H1 (cell line): Measurements from ENCODE around the gene ANKS1B. TPM values are rescaled to one million over a fixed set of nuclear protein-coding genes. Genes with fewer than 3 reads are reported as not detected.

Experiments
- CTCF ChIA-PET: fragments of 300-600 bp; sonication (Branson Sonifier 250); formaldehyde crosslinking; loops from one replicate; lab custom pipeline; 2021; ENCODE audit not compliant: partially characterized antibody; lab: Charles Lee
- POLR2A ChIA-PET: fragments of 300-600 bp; sonication (Branson Sonifier 250); formaldehyde crosslinking; loops from one replicate; lab custom pipeline; 2021; ENCODE audit warnings: inconsistent platforms; ENCODE audit not compliant: partially characterized antibody; lab: Charles Lee
- DNase-seq, 2 experiments: peaks; one replicate each; pipeline versions ENCODE4 v3.0.0 to v3.0.0-alpha.2; 2010 to 2022; ENCODE audit warnings: low spot score in 2 of 2, low read depth in 1 of 2, mixed read lengths in 1 of 2
- FAIRE-seq: peaks from 2 replicates; lab custom pipeline; 2011; peaks lifted over from hg19 to GRCh38; lab: Jason Lieb, UNC
- H2AFZ ChIP-seq: 2 replicates; pipeline ENCODE4 v1.8.1; 2012; ENCODE audit warnings: low read length, inconsistent platforms
- H2AK5ac ChIP-seq: 2 replicates; pipeline ENCODE4 v1.6.1; 2013; ENCODE audit warnings: low read depth, low read length
- H2BK120ac ChIP-seq: replicated peaks from 2 replicates; pipeline ENCODE3; 2013; ENCODE audit warnings: low read depth, low read length, inconsistent platforms
- H2BK12ac ChIP-seq: 2 replicates; pipeline ENCODE4 v1.6.1; 2013; ENCODE audit warnings: low read depth, low read length
- H2BK15ac ChIP-seq: 2 replicates; pipeline ENCODE4 v1.6.1; 2013; ENCODE audit warnings: low read length
- H2BK20ac ChIP-seq: 2 replicates; pipeline ENCODE4 v1.6.1; 2013; ENCODE audit warnings: low read length
- H2BK5ac ChIP-seq: 2 replicates; pipeline ENCODE4 v1.6.1; 2013; ENCODE audit warnings: low read depth, low read length
- H3K14ac ChIP-seq: 2 replicates; pipeline ENCODE4 v1.6.1; 2013; ENCODE audit warnings: inconsistent platforms; ENCODE audit not compliant: insufficient read length
- H3K18ac ChIP-seq: 2 replicates; pipeline ENCODE4 v1.6.1; 2013; ENCODE audit warnings: low read length; ENCODE audit errors: extremely low read depth
- H3K23ac ChIP-seq: 2 replicates; pipeline ENCODE4 v1.6.1; 2013; ENCODE audit warnings: inconsistent platforms; ENCODE audit not compliant: insufficient read length
- H3K23me2 ChIP-seq: 2 replicates; pipeline ENCODE4 v1.6.1; 2013; ENCODE audit warnings: low read depth, low read length
- H3K27ac ChIP-seq: 2 replicates; pipeline ENCODE4 v1.6.1; 2011; ENCODE audit warnings: low read depth, low read length, inconsistent platforms
- H3K27me3 ChIP-seq, 4 experiments: replicated peaks in 1 of 4; 1 replicate in 1 of 4; 2 replicates in 3 of 4; pipeline versions ENCODE4 v1.6.1 to v1.8.1; 2011 to 2013; ENCODE audit warnings: low read length in 3 of 4, mild to moderate bottlenecking in 3 of 4, inconsistent platforms in 2 of 4, mixed read lengths in 2 of 4, moderate library complexity in 1 of 4; ENCODE audit not compliant: control insufficient read depth in 3 of 4, insufficient read depth in 3 of 4; ENCODE audit errors: extremely low read depth in 1 of 4
- H3K36me3 ChIP-seq, 4 experiments: 2 replicates each; pipeline versions ENCODE4 v1.6.1 to v1.8.1; 2011 to 2013; ENCODE audit warnings: mild to moderate bottlenecking in 4 of 4, low read length in 3 of 4, moderate library complexity in 2 of 4, control low read depth in 1 of 4, inconsistent platforms in 1 of 4; ENCODE audit not compliant: insufficient read depth in 4 of 4, control insufficient read depth in 2 of 4
- H3K4ac ChIP-seq: replicated peaks from 2 replicates; pipeline ENCODE3; 2013; ENCODE audit warnings: low read length, low read depth, mixed read lengths, inconsistent platforms; ENCODE audit not compliant: insufficient read length
- H3K4me1 ChIP-seq, 4 experiments: replicated peaks in 1 of 4; 1 replicate in 1 of 4; 2 replicates in 3 of 4; pipeline versions ENCODE4 v1.6.1 to v1.8.1; 2011 to 2013; ENCODE audit warnings: low read length in 3 of 4, inconsistent platforms in 2 of 4, mixed read lengths in 1 of 4; ENCODE audit not compliant: insufficient read depth in 4 of 4, control insufficient read depth in 3 of 4
- H3K4me2 ChIP-seq, 2 experiments: 2 replicates each; pipeline versions ENCODE4 v1.6.1 to v1.8.1; 2011 to 2013; ENCODE audit warnings: low read depth in 2 of 2, low read length in 2 of 2, control low read depth in 1 of 2, inconsistent platforms in 1 of 2, mild to moderate bottlenecking in 1 of 2; ENCODE audit not compliant: insufficient read depth in 1 of 2
- H3K4me3 ChIP-seq, 4 experiments: fragments of 200-600, 300-600 bp in 1 of 4; sonication (generic), shearing (Covaris generic), sonication (Bioruptor Twin) in 1 of 4; 2 replicates each; pipeline versions ENCODE4 v1.5.1 to v1.8.1; 2011 to 2016; ENCODE audit warnings: low read length in 4 of 4, low read depth in 3 of 4, control low read depth in 2 of 4, inconsistent platforms in 2 of 4, mild to moderate bottlenecking in 2 of 4, mixed read lengths in 1 of 4, moderate library complexity in 1 of 4; ENCODE audit not compliant: insufficient read depth in 2 of 4; ENCODE audit errors: extremely low read depth in 1 of 4
- H3K56ac ChIP-seq: replicated peaks from 2 replicates; pipeline ENCODE3; 2013; ENCODE audit warnings: low read depth, mild to moderate bottlenecking, mixed read lengths, low read length, inconsistent platforms; ENCODE audit not compliant: insufficient read length
- H3K79me1 ChIP-seq: 2 replicates; pipeline ENCODE4 v1.6.1; 2013; ENCODE audit warnings: low read depth, low read length, control low read depth
- H3K79me2 ChIP-seq, 2 experiments: 2 replicates each; pipeline versions ENCODE4 v1.6.1 to v1.8.1; 2012 to 2013; ENCODE audit warnings: low read length in 2 of 2, mild to moderate bottlenecking in 2 of 2, inconsistent platforms in 1 of 2; ENCODE audit not compliant: insufficient read depth in 2 of 2, control insufficient read depth in 1 of 2
- H3K9ac ChIP-seq, 4 experiments: replicated peaks in 1 of 4; 1 replicate in 1 of 4; 2 replicates in 3 of 4; pipeline versions ENCODE4 v1.6.1 to v1.8.1; 2011 to 2013; ENCODE audit warnings: low read depth in 3 of 4, low read length in 3 of 4, control low read depth in 2 of 4, mild to moderate bottlenecking in 2 of 4, moderate library complexity in 2 of 4, inconsistent platforms in 1 of 4; ENCODE audit errors: extremely low read depth in 1 of 4
- H3K9me3 ChIP-seq, 2 experiments: 2 replicates each; pipeline versions ENCODE4 v1.6.1 to v1.8.1; 2012 to 2013; ENCODE audit warnings: mild to moderate bottlenecking in 2 of 2, moderate library complexity in 2 of 2, control low read depth in 1 of 2, inconsistent platforms in 1 of 2, low read depth in 1 of 2, low read length in 1 of 2, mixed read lengths in 1 of 2; ENCODE audit not compliant: insufficient read depth in 2 of 2
- H4K20me1 ChIP-seq, 2 experiments: replicated peaks in 1 of 2; 2 replicates each; pipeline versions ENCODE3 to v1.8.1; 2011 to 2013; ENCODE audit warnings: inconsistent platforms in 2 of 2, low read length in 2 of 2, mild to moderate bottlenecking in 1 of 2; ENCODE audit not compliant: insufficient read depth in 2 of 2, control insufficient read depth in 1 of 2
- H4K5ac ChIP-seq: 2 replicates; pipeline ENCODE4 v1.6.1; 2013; ENCODE audit warnings: low read length, low read depth, mixed read lengths, inconsistent platforms; ENCODE audit not compliant: insufficient read length
- H4K8ac ChIP-seq: 2 replicates; pipeline ENCODE4 v1.8.0; 2013; ENCODE audit warnings: mild to moderate bottlenecking, moderate library complexity, low read length, inconsistent platforms; ENCODE audit not compliant: insufficient read depth; ENCODE audit errors: extremely low read depth
- H4K91ac ChIP-seq: replicated peaks from 2 replicates; pipeline ENCODE3; 2013; ENCODE audit warnings: low read length, mixed read lengths, inconsistent platforms; ENCODE audit not compliant: insufficient read length
- BCL11A ChIP-seq, 2 experiments: IDR thresholded peaks; one replicate each; pipeline ENCODE4 v1.6.1; 2011; ENCODE audit warnings: low read depth in 2 of 2, low read length in 2 of 2, mild to moderate bottlenecking in 2 of 2
- BRCA1 ChIP-seq: IDR thresholded peaks from 2 replicates; pipeline ENCODE4 v1.6.1; 2012; ENCODE audit warnings: low read depth, low read length, improper control_type of control experiment
- CHD1 ChIP-seq: IDR thresholded peaks from 2 replicates; pipeline ENCODE4 v1.6.1; 2012; ENCODE audit warnings: low read depth, low read length, improper control_type of control experiment
- CTCF ChIP-seq, 3 experiments: IDR thresholded peaks; 1 replicate in 2 of 3; 2 replicates in 1 of 3; pipeline versions ENCODE4 v1.5.1 to v1.6.1; 2011; ENCODE audit warnings: low read length in 3 of 3, mild to moderate bottlenecking in 3 of 3, inconsistent platforms in 2 of 3, low read depth in 1 of 3, moderate library complexity in 1 of 3; ENCODE audit not compliant: insufficient read depth in 1 of 3; ENCODE audit errors: control extremely low read depth in 1 of 3
- EZH2 ChIP-seq: fragments of 200-600 bp; sonication (generic); IDR thresholded peaks from 2 replicates; pipeline ENCODE4 v1.7.1; 2012; ENCODE audit warnings: low read depth, mild to moderate bottlenecking, moderate library complexity, low read length, inconsistent platforms; ENCODE audit not compliant: severe bottlenecking
- FOSL1 ChIP-seq: IDR thresholded peaks from 2 replicates; pipeline ENCODE4 v1.6.1; 2011; ENCODE audit warnings: mild to moderate bottlenecking, low read depth, low read length, moderate library complexity; ENCODE audit not compliant: insufficient read depth
- GABPA ChIP-seq: IDR thresholded peaks from 2 replicates; pipeline ENCODE4 v1.6.1; 2011; ENCODE audit warnings: mild to moderate bottlenecking, low read length, moderate library complexity, borderline replicate concordance; ENCODE audit not compliant: insufficient read depth
- SUZ12 ChIP-seq: fragments of 200-600 bp; sonication (generic); IDR thresholded peaks from 2 replicates; pipeline ENCODE4 v1.6.1; 2012; ENCODE audit warnings: mild to moderate bottlenecking, inconsistent platforms, low read length, moderate library complexity, mixed read lengths
- YY1 ChIP-seq: IDR thresholded peaks from 2 replicates; pipeline ENCODE4 v1.6.1; 2011; ENCODE audit warnings: low read depth, mild to moderate bottlenecking, low read length
- WGBS, 2 experiments: shearing (Covaris generic) in 1 of 2; methylation state at CpG; one replicate each; pipeline versions ENCODE4 v1.1.6 to v1.1.7; 2013 to 2015; ENCODE audit warnings: low lambda C conversion rate in 2 of 2, mixed read lengths in 2 of 2, inconsistent platforms in 1 of 2, low coverage in 1 of 2, missing lambda C conversion rate in 1 of 2; ENCODE audit not compliant: insufficient replicate concordance in 2 of 2, insufficient coverage in 1 of 2, insufficient read length in 1 of 2; ENCODE audit errors: extremely low coverage in 1 of 2, missing lambda C conversion rate in 1 of 2; 5-methylcytosine and 5-hydroxymethylcytosine counted together
- polyA plus RNA-seq, 7 experiments: library from polyadenylated mRNA; depleted of rRNA in 3 of 7; stranded (reverse) in 5 of 7; unstranded in 2 of 7; fragments of >200 nt in 5 of 7; fragments of 200-250 nt in 2 of 7; gene quantifications; 1 replicate in 5 of 7; 2 replicates in 1 of 7; 4 replicates in 1 of 7; pipeline versions ENCODE4 v1.2.1 to v1.2.3, GENCODE V29; 2011 to 2013; ENCODE audit warnings: missing spikeins in 2 of 7, mixed read lengths in 2 of 7
- total RNA-seq: library from RNA; stranded (reverse); fragmentation: NEBNext Ultra II Directional; extraction: Animal tissue kit (Norgen Biotek cat#: 25700); gene quantifications from 2 replicates; pipeline ENCODE4 v1.2.1, GENCODE V29; 2021
- TF ChIP-seq, protein P1 (sequence below): IDR thresholded peaks from 2 replicates; pipeline ENCODE4 v1.6.1; 2011; ENCODE audit warnings: low read length, improper control_type of control experiment

The ANKS1B gene
- total and polyA plus RNA-seq, 2 of the 8 experiments (the other 6 are each of a cell fraction or from before 2014, with no cell fraction given): 2.7 to 6.1 TPM

GRCh38 chr12:98818239-98818638, 1166.5 kb downstream of the ANKS1B start:
- Histone ChIP-seq H4K8ac (no peak overlapping the region), H3K27me3 (no peaks in the 10 kb centered on the region), H2BK15ac (no peak overlapping the region), H3K4me1 (peaks cover 2 to 14% (median 6%) of the 10 kb centered on the region in 4 experiments; a peak in 6 of 7 replicates), H2AK5ac (no peak overlapping the region), H2BK5ac (no peak overlapping the region), H2BK12ac (no peak overlapping the region), H3K79me1 (no peaks in the 10 kb centered on the region), H3K4me2 (no peak overlapping the region), H3K4ac (no peak overlapping the region), H4K20me1 (no peaks in the 10 kb centered on the region), H3K27ac (no peak overlapping the region), H4K5ac (no peak overlapping the region), H3K18ac (no peak overlapping the region), H3K14ac (no peak overlapping the region), H3K79me2 (no peaks in the 10 kb centered on the region), H3K23ac (no peak overlapping the region), H3K36me3 (no peaks in the 10 kb centered on the region), H2BK20ac (no peak overlapping the region), H3K4me3 (no peak overlapping the region), H3K9me3 (no peaks in the 10 kb centered on the region), H3K9ac (no peak overlapping the region), H3K56ac (no peak overlapping the region), H3K23me2 (no peaks in the 10 kb centered on the region), H2BK120ac (no peak overlapping the region), H4K91ac (no peak overlapping the region), H2AFZ (no peak overlapping the region)
- FAIRE-seq: no peak
- ChIA-PET POLR2A (no interaction called here), CTCF (interaction anchor here (0.7 to 1.6 kb wide), 3 partner anchors 14 to 181 kb away, joined by 3 to 4 read pairs (median 3); no protein-coding TSS in a partner anchor)
- WGBS, 2 experiments: 64% methylated on average over 2 of the region's 2 CpGs; no CpG with 5 or more reads in 1 of the 2 experiments
- DNase-seq: no peak
- TF ChIP-seq YY1: no peak
- no peak for TF ChIP-seq CHD1
- TF ChIP-seq CTCF (IDR thresholded peaks at IDR 0.05; ENCODE audit: control extremely low read depth in 1 of 3, insufficient read depth in 1 of 3, low read depth in 1 of 3, low read length in 3 of 3): no peak
- no peak for TF ChIP-seq GABPA
- no peak for TF ChIP-seq SUZ12
- no peak for TF ChIP-seq FOSL1
- no peak for TF ChIP-seq BRCA1
- TF ChIP-seq EZH2: no peak
- TF ChIP-seq, protein P1, sequence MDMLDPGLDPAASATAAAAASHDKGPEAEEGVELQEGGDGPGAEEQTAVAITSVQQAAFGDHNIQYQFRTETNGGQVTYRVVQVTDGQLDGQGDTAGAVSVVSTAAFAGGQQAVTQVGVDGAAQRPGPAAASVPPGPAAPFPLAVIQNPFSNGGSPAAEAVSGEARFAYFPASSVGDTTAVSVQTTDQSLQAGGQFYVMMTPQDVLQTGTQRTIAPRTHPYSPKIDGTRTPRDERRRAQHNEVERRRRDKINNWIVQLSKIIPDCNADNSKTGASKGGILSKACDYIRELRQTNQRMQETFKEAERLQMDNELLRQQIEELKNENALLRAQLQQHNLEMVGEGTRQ: no peak
- no peak for TF ChIP-seq BCL11A (IDR thresholded peaks at IDR 0.05; ENCODE audit: low read depth in 2 of 2, low read length in 2 of 2)
